Neural progenitor cell (in vitro differentiated cells): ENCODE measurements around the gene ALOX12B. TPM values are rescaled to one million over a fixed set of nuclear protein-coding genes. Genes with fewer than 3 reads are reported as not detected.

Source experiments
- DNase-seq: peaks from one replicate; pipeline ENCODE4 v3.0.0-alpha.2; 2016; ENCODE audit warnings: low spot score
- H2AFZ ChIP-seq: fragments of 200-600 bp; sonication (generic); replicated peaks from 2 replicates; pipeline ENCODE4 v1.6.1; 2016; ENCODE audit warnings: antibody characterized with exemption
- H3F3A ChIP-seq: fragments of 200-600 bp; sonication (generic); 2 replicates; pipeline ENCODE4 v1.6.1; 2016; ENCODE audit warnings: antibody characterized with exemption, low read depth
- H3K27ac ChIP-seq: fragments of 200-600 bp; sonication (generic); 2 replicates; pipeline ENCODE4 v1.5.1; 2016; ENCODE audit warnings: mild to moderate bottlenecking
- H3K27me3 ChIP-seq: fragments of 200-600 bp; sonication (generic); 2 replicates; pipeline ENCODE4 v1.6.1; 2016; ENCODE audit warnings: mild to moderate bottlenecking, moderate library complexity
- H3K36me3 ChIP-seq: fragments of 200-600 bp; sonication (generic); 2 replicates; pipeline ENCODE4 v1.5.1; 2016
- H3K4me1 ChIP-seq: fragments of 200-600 bp; sonication (generic); 2 replicates; pipeline ENCODE4 v1.6.1; 2016; ENCODE audit warnings: mixed run types
- H3K4me2 ChIP-seq: fragments of 200-600 bp; sonication (generic); 2 replicates; pipeline ENCODE4 v1.6.1; 2016
- H3K4me3 ChIP-seq: fragments of 200-600 bp; sonication (generic); 2 replicates; pipeline ENCODE4 v1.5.1; 2016
- H3K79me2 ChIP-seq: fragments of 200-600 bp; sonication (generic); 2 replicates; pipeline ENCODE4 v1.6.1; 2016; ENCODE audit warnings: low read depth
- H3K9ac ChIP-seq: fragments of 200-600 bp; sonication (generic); 2 replicates; pipeline ENCODE4 v1.6.1; 2016
- H3K9me3 ChIP-seq: fragments of 200-600 bp; sonication (generic); 2 replicates; pipeline ENCODE4 v1.5.1; 2016; ENCODE audit warnings: low read depth
- H4K20me1 ChIP-seq: fragments of 200-600 bp; sonication (generic); 2 replicates; pipeline ENCODE4 v1.6.1; 2016; ENCODE audit warnings: low read depth
- H3K27ac Mint-ChIP-seq: 3 replicates; pipeline ENCODE4 v1.8.0; 2021; ENCODE audit warnings: mixed read lengths
- H3K27me3 Mint-ChIP-seq: 2 replicates; pipeline ENCODE4 v1.8.0; 2022; ENCODE audit warnings: low read depth, mild to moderate bottlenecking, inconsistent platforms, moderate library complexity, mixed read lengths; ENCODE audit not compliant: insufficient read depth
- H3K36me3 Mint-ChIP-seq: 3 replicates; pipeline ENCODE4 v1.8.0; 2021; ENCODE audit warnings: mixed read lengths
- H3K4me1 Mint-ChIP-seq: 3 replicates; pipeline ENCODE4 v1.8.0; 2021; ENCODE audit warnings: mixed read lengths
- H3K4me3 Mint-ChIP-seq: 3 replicates; pipeline ENCODE4 v1.8.0; 2021; ENCODE audit warnings: mild to moderate bottlenecking, moderate library complexity, mixed read lengths
- H3K9me3 Mint-ChIP-seq: 3 replicates; pipeline ENCODE4 v1.8.0; 2020; ENCODE audit warnings: mixed read lengths
- CTCF ChIP-seq: fragments of 200-600 bp; sonication (generic); IDR thresholded peaks from 2 replicates; pipeline ENCODE4 v1.5.1; 2017; ENCODE audit warnings: antibody characterized with exemption, mild to moderate bottlenecking
- EZH2 ChIP-seq: fragments of 200-600 bp; sonication (generic); IDR thresholded peaks from 2 replicates; pipeline ENCODE4 v1.6.1; 2017; ENCODE audit warnings: antibody characterized with exemption, mild to moderate bottlenecking, moderate library complexity
- EZH2phosphoT487 ChIP-seq: fragments of 200-600 bp; sonication (generic); IDR thresholded peaks from 2 replicates; pipeline ENCODE4 v1.6.1; 2017; ENCODE audit warnings: antibody characterized with exemption
- total RNA-seq: library from RNA; depleted of rRNA; stranded (reverse); fragments of >200 nt; gene quantifications from 2 replicates; pipeline ENCODE4 v1.2.3, GENCODE V29; 2015; ENCODE audit warnings: low replicate concordance

The ALOX12B gene
- total RNA-seq, 1 donor from 2014 or later, result not detected

- Mint-ChIP-seq H3K9me3 (peaks cover 7% of the 10 kb centered on the region), H3K4me1 (peaks cover 27% of the 10 kb centered on the region), H3K4me3 (peak overlapping the region; percentile 91), H3K27ac (peak overlapping the region; percentile 0), H3K36me3 (peaks cover 2% of the 10 kb centered on the region), H3K27me3 (peaks cover 60% of the 10 kb centered on the region)
- Histone ChIP-seq H3K9me3 (no peaks in the 10 kb centered on the region), H3K4me3 (peak overlapping the region; percentile 75), H3K4me2 (peak overlapping the region; percentile 90), H3K27ac (no peak overlapping the region), H4K20me1 (peaks cover 22% of the 10 kb centered on the region), H3K79me2 (no peaks in the 10 kb centered on the region), H3K4me1 (peaks cover 14% of the 10 kb centered on the region), H3K27me3 (peaks cover 89% of the 10 kb centered on the region), H3K9ac (no peak overlapping the region), H3F3A (peaks cover 59% of the 10 kb centered on the region), H3K36me3 (no peaks in the 10 kb centered on the region), H2AFZ (peak overlapping the region; percentile 74)
- DNase-seq, result peak; percentile 82
- TF ChIP-seq CTCF (no peak), EZH2 (no peak), EZH2phosphoT487 (no peak)
These were observed 38.5 kb upstream of the ALOX12B start for GRCh38 chr17:8125947-8126490.

- peak overlapping the region; percentile 90 for H3K4me2 ChIP-seq
- peaks cover 4% of the 10 kb centered on the region for H3K36me3 Mint-ChIP-seq
- H3K36me3 ChIP-seq, result no peaks in the 10 kb centered on the region
- peaks cover 64% of the 10 kb centered on the region for H3F3A ChIP-seq
- H3K4me1 Mint-ChIP-seq, result peaks cover 32% of the 10 kb centered on the region
- H3K9ac ChIP-seq, result no peak overlapping the region
- peaks cover 24% of the 10 kb centered on the region for H4K20me1 ChIP-seq
- H3K9me3 Mint-ChIP-seq, result peaks cover 13% of the 10 kb centered on the region
- no peak for TF ChIP-seq CTCF
- TF ChIP-seq EZH2phosphoT487, result peak; percentile 1
- peak overlapping the region; percentile 97 for H3K27ac Mint-ChIP-seq
- H3K4me3 ChIP-seq, result peak overlapping the region; percentile 75
- peaks cover 67% of the 10 kb centered on the region for H3K27me3 Mint-ChIP-seq
- H3K9me3 ChIP-seq, result no peaks in the 10 kb centered on the region
- H3K4me3 Mint-ChIP-seq, result peak overlapping the region; percentile 91
- peaks cover 14% of the 10 kb centered on the region for H3K4me1 ChIP-seq
- H3K27me3 ChIP-seq, result peaks cover 82% of the 10 kb centered on the region
- H3K27ac ChIP-seq, result no peak overlapping the region
- no peak overlapping the region for H2AFZ ChIP-seq
- DNase-seq, result peak; percentile 84
- H3K79me2 ChIP-seq, result no peaks in the 10 kb centered on the region
These were observed 37.8 kb upstream of the ALOX12B start for GRCh38 chr17:8125154-8125946.

GRCh38 chr17:8124350-8125153, 37.0 kb upstream of the ALOX12B start:
- Histone ChIP-seq H3F3A (peaks cover 71% of the 10 kb centered on the region), H4K20me1 (peaks cover 28% of the 10 kb centered on the region), H2AFZ (peak overlapping the region; percentile 71), H3K36me3 (no peaks in the 10 kb centered on the region), H3K9ac (no peak overlapping the region), H3K4me3 (peak overlapping the region; percentile 75), H3K4me2 (peak overlapping the region; percentile 90), H3K9me3 (no peaks in the 10 kb centered on the region), H3K4me1 (peaks cover 14% of the 10 kb centered on the region), H3K27me3 (peaks cover 74% of the 10 kb centered on the region), H3K27ac (no peak overlapping the region), H3K79me2 (no peaks in the 10 kb centered on the region)
- Mint-ChIP-seq H3K9me3 (peaks cover 18% of the 10 kb centered on the region), H3K36me3 (peaks cover 4% of the 10 kb centered on the region), H3K27me3 (peaks cover 70% of the 10 kb centered on the region), H3K27ac (peak overlapping the region; percentile 84), H3K4me1 (peaks cover 40% of the 10 kb centered on the region), H3K4me3 (peak overlapping the region; percentile 91)
- TF ChIP-seq CTCF, result no peak
- no peak for TF ChIP-seq EZH2phosphoT487
- TF ChIP-seq EZH2, result no peak
- peak; percentile 46 for DNase-seq
